Measurements from ENCODE around the gene NUDT8. TPM values are rescaled to one million over a fixed set of nuclear protein-coding genes. Genes with fewer than 3 reads are reported as not detected.

Gene NUDT8
- total RNA-seq (2021; ENCODE audit: unreplicated experiment) = 13.2 TPM
- 13.7 TPM for polyA plus RNA-seq (2012; ENCODE audit: insufficient read length)
- Bru-seq, nascent RNA = percentile 34 among the genes with signal in this experiment
- BruChase-seq, experiment 1, labeled RNA remaining after a 2-hour chase = percentile 43 among the genes with signal in this experiment
- BruChase-seq, experiment 2, labeled RNA remaining after a 6-hour chase = percentile 42 among the genes with signal in this experiment
- long read RNA-seq, partial matches to known transcripts = 1 of 4 reads
- long read RNA-seq, other reads (novel, unspliced or antisense) = 0 of 4 reads

GRCh38 chr11:67629386-67630227, at the start of gene NUDT8:
Gene NUDT8, minus strand, starts transcription at chr11:67629937. Its CDS starts 26 bp downstream, at chr11:67629911.
- ChIA-PET POLR2A (interaction anchor here (0.7 kb wide), 3 partner anchors 35 to 473 kb away, joined by 3 to 5 read pairs (median 4); no protein-coding TSS in a partner anchor), CTCF (interaction anchor here (0.6 to 3.8 kb wide), 15 partner anchors 14 to 777 kb away, joined by 3 to 23 read pairs (median 4); no protein-coding TSS in a partner anchor)
- H3K4me3 ChIP-seq (ENCODE audit: low read depth in 2 of 2, low read length in 2 of 2) = peak within 1 kb of the TSS; percentile 71 to 73
- DNase-seq (ENCODE audit: low read depth, low spot score) (no peak), ATAC-seq (peak; percentile 84)
- no peaks in the 10 kb centered on the region for H3K9me3 ChIP-seq (ENCODE audit: control insufficient read depth, insufficient read depth, low read depth, low read length)
- TF ChIP-seq TCF7L2 (IDR thresholded peaks at IDR 0.05; ENCODE audit: low read depth, low read length) (0 out of 2 replicates have a peak, but pooled peaks have one; percentile 66), REST (IDR thresholded peaks at IDR 0.05; ENCODE audit: insufficient read depth in 1 of 2, low read depth in 2 of 2, low read length in 1 of 2) (no peak), POLR2AphosphoS5 (IDR thresholded peaks at IDR 0.05; ENCODE audit: low read depth, low read length) (no peak; the same call in 1 of the 2 replicates), SIN3A (IDR thresholded peaks at IDR 0.05; ENCODE audit: borderline replicate concordance, insufficient read depth, low read depth, low read length) (peak; percentile 34; the same call in 1 of the 2 replicates)
- TF ChIP-seq, protein P1, sequence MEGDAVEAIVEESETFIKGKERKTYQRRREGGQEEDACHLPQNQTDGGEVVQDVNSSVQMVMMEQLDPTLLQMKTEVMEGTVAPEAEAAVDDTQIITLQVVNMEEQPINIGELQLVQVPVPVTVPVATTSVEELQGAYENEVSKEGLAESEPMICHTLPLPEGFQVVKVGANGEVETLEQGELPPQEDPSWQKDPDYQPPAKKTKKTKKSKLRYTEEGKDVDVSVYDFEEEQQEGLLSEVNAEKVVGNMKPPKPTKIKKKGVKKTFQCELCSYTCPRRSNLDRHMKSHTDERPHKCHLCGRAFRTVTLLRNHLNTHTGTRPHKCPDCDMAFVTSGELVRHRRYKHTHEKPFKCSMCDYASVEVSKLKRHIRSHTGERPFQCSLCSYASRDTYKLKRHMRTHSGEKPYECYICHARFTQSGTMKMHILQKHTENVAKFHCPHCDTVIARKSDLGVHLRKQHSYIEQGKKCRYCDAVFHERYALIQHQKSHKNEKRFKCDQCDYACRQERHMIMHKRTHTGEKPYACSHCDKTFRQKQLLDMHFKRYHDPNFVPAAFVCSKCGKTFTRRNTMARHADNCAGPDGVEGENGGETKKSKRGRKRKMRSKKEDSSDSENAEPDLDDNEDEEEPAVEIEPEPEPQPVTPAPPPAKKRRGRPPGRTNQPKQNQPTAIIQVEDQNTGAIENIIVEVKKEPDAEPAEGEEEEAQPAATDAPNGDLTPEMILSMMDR (IDR thresholded peaks at IDR 0.05) = peak; percentile 99
- in situ Hi-C loops (cut with HindIII; ENCODE audit: low pct_unique_long_range_greater_than_20kb, low sequenced_read_pairs) (no loop called here), intact Hi-C loops (cut with micrococcal nuclease; ENCODE audit: unreplicated experiment) (no loop called here)
- H3K36me3 ChIP-seq (ENCODE audit: control insufficient read depth, insufficient read depth, low read length) = no peaks in the 10 kb centered on the region
- peak within 1 kb of the TSS; percentile 48 for H3K27ac ChIP-seq (ENCODE audit: low read length)
- no peaks in the 10 kb centered on the region for H3K27me3 ChIP-seq (ENCODE audit: control insufficient read depth, insufficient read depth, low read length)
- peaks cover 13% of the 10 kb centered on the region; the same call in 1 of the 2 replicates for H3K4me1 ChIP-seq (ENCODE audit: control insufficient read depth, insufficient read depth, low read length)
- no TSS peak for BruUV-seq (replicated peaks)

- in situ Hi-C loops (cut with HindIII; ENCODE audit: low pct_unique_long_range_greater_than_20kb, low sequenced_read_pairs) = no loop called here
- CTCF ChIA-PET = interaction anchor here (0.6 kb wide), 1 partner anchor 23 kb away, joined by 3 read pairs; no protein-coding TSS in a partner anchor
Observed at GRCh38 chr11:67675058-67675747, 45.5 kb upstream of the NUDT8 start.

More at GRCh38 chr11:67675058-67675747, 45.5 kb upstream of the NUDT8 start:
- POLR2A ChIA-PET = no interaction called here
- no peak overlapping the region for H3K4me3 ChIP-seq (ENCODE audit: low read depth in 2 of 2, low read length in 2 of 2)
- no TSS peak for BruUV-seq (replicated peaks)
- ATAC-seq (no peak), DNase-seq (ENCODE audit: low read depth, low spot score) (no peak)
- H3K9me3 ChIP-seq (ENCODE audit: control insufficient read depth, insufficient read depth, low read depth, low read length) = no peaks in the 10 kb centered on the region
- no peak overlapping the region for H3K27ac ChIP-seq (ENCODE audit: low read length)
- no peaks in the 10 kb centered on the region for H3K4me1 ChIP-seq (ENCODE audit: control insufficient read depth, insufficient read depth, low read length)
- H3K36me3 ChIP-seq (ENCODE audit: control insufficient read depth, insufficient read depth, low read length) = no peaks in the 10 kb centered on the region
- no peaks in the 10 kb centered on the region; the same call in 1 of the 2 replicates for H3K27me3 ChIP-seq (ENCODE audit: control insufficient read depth, insufficient read depth, low read length)
- intact Hi-C loops (cut with micrococcal nuclease; ENCODE audit: unreplicated experiment) = no loop called here
- TF ChIP-seq, protein P1 (IDR thresholded peaks at IDR 0.05) = no peak
